ENCODE data around the gene S100A3. TPM values are rescaled to one million over a fixed set of nuclear protein-coding genes. Genes with fewer than 3 reads are reported as not detected.
A peak's percentile ranks its signal among the peaks of the same experiment; 100 is the strongest.

The S100A3 gene
- total and polyA plus RNA-seq, 12 donors = 0.30 to 6.3 (median 2.5) TPM; not detected in 6

GRCh38 chr1:153539395-153540093 is 9.5 kb downstream of the S100A3 start:
- peak overlapping the region in 1 of 10 donors; percentile 84 for H3K27ac ChIP-seq
- TF ChIP-seq CTCF (IDR thresholded peaks at IDR 0.05) = no peak
- H3K36me3 ChIP-seq = peaks cover 0 to 14% (median 0%) of the 10 kb centered on the region in 9 donors
- peaks cover 0 to 82% (median 24%) of the 10 kb centered on the region in 9 donors for H3K4me1 ChIP-seq
- 87 to 92% methylated on average over 4 of the region's 4 CpGs for WGBS, 2 donors
- no peaks in the 10 kb centered on the region for H3K27me3 ChIP-seq
- H3K4me3 ChIP-seq = no peak overlapping the region
- DNase-seq (no peak), ATAC-seq (no peak)
- intact Hi-C loops (cut with DNase I) = loop anchor here in 1 of 10 donors (10.0 kb wide), 1 partner anchor 75 kb away; the partner anchor contains the start of genes S100A14 and S100A16
- no peaks in the 10 kb centered on the region for H3K9me3 ChIP-seq

GRCh38 chr1:153538315-153538821 is 10.7 kb downstream of the S100A3 start:
- no peak overlapping the region for H3K4me3 ChIP-seq
- no peaks in the 10 kb centered on the region for H3K27me3 ChIP-seq
- peaks cover 0 to 82% (median 27%) of the 10 kb centered on the region in 9 donors for H3K4me1 ChIP-seq
- peak overlapping the region in 2 of 10 donors; percentile 6 to 24 for H3K27ac ChIP-seq
- no peaks in the 10 kb centered on the region for H3K9me3 ChIP-seq
- no peak for TF ChIP-seq CTCF (IDR thresholded peaks at IDR 0.05)
- DNase-seq (no peak), ATAC-seq (no peak)
- 68 to 80% methylated on average over 6 of the region's 6 CpGs for WGBS, 2 donors
- peaks cover 0 to 11% (median 0%) of the 10 kb centered on the region in 9 donors for H3K36me3 ChIP-seq
- intact Hi-C loops (cut with DNase I) = loop anchor here in 1 of 10 donors (10.0 kb wide), 1 partner anchor 76 kb away; the partner anchor contains the start of genes S100A14 and S100A16

- no peak for TF ChIP-seq CTCF (IDR thresholded peaks at IDR 0.05)
- H3K36me3 ChIP-seq = peaks cover 0 to 9% (median 0%) of the 10 kb centered on the region in 9 donors
- H3K27ac ChIP-seq = peak overlapping the region in 2 of 10 donors; percentile 6 to 96
- 95 to 98% methylated on average over 6 of the region's 6 CpGs for WGBS, 2 donors
- H3K27me3 ChIP-seq = no peaks in the 10 kb centered on the region
- intact Hi-C loops (cut with DNase I) = loop anchor here in 1 of 10 donors (10.0 kb wide), 1 partner anchor 77 kb away; the partner anchor contains the start of genes S100A14 and S100A16
- H3K4me1 ChIP-seq = peaks cover 3 to 82% (median 31%) of the 10 kb centered on the region in 9 donors
- ATAC-seq (no peak), DNase-seq (no peak)
- H3K9me3 ChIP-seq = no peaks in the 10 kb centered on the region
- H3K4me3 ChIP-seq = no peak overlapping the region
Measured at GRCh38 chr1:153537376-153537730, 11.7 kb downstream of the S100A3 start.

DNA sequence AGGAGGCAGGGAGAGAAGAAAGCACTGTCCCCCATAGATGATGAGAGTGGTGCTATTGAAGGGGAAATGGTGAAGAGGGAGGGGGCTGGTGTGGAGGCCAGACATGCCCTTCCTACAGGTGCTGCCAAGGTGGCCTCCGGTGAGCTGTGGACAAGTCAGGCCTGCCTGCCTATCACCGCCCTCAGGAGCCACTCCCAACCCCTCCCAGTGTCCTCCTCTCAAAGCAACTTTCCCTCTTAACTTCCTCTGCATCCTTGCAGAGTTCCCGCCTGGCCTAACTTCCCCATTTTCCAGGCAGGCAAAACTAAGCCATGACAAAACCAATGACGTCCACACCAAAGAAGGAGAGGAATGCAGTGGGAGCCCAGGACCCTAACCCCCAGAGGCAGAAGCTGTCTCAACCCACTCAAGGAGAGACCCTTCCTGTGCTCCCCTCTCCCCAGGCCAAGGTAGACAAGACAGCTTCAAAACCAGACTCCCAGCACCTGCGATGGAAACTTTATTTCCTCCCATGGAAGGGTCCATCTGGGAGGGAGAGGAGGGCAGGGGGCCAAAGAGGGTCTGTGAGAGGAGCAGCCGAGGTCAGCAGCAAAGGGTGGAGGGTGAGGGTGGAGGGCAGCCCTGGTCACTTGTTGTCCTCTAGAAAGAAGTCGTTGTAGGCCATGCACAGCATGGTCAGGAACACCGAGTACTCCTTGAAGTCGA is 12.2 kb downstream of the S100A3 start:
- intact Hi-C loops (cut with DNase I) = loop anchor here in 1 of 10 donors (10.0 kb wide), 1 partner anchor 78 kb away; the partner anchor contains the start of genes S100A14 and S100A16
- Histone ChIP-seq H3K27ac (peak overlapping the region in 9 of 10 donors; percentile 93 to 99 (median 98)), H3K4me3 (peak overlapping the region in 9 of 10 donors; percentile 62 to 93 (median 79)), H3K4me1 (peaks cover 3 to 82% (median 35%) of the 10 kb centered on the region in 9 donors), H3K36me3 (peaks cover 0 to 9% (median 0%) of the 10 kb centered on the region in 9 donors), H3K9me3 (no peaks in the 10 kb centered on the region), H3K27me3 (no peaks in the 10 kb centered on the region)
- 88 to 90% methylated on average over 9 of the region's 9 CpGs for WGBS, 2 donors
- no peak for TF ChIP-seq CTCF (IDR thresholded peaks at IDR 0.05)
- ATAC-seq (no peak), DNase-seq (no peak)

Data from heart right ventricle (tissue), 16 donors.